DND-41 (cell line): Measurements from ENCODE around the gene CTU2.

Source experiments
- ATAC-seq: fragments of 200-7000 bp; cut with Tn5 transposase; 3 replicates; pipeline ENCODE4 v1.9.1; 2021; ENCODE audit warnings: low read depth; ENCODE audit not compliant: insufficient read depth
- DNase-seq: peaks from one replicate; pipeline ENCODE4 v3.0.0-alpha.2; 2020
- H2AFZ ChIP-seq: 2 replicates; pipeline ENCODE4 v1.6.0; 2012; ENCODE audit warnings: low read depth, low read length
- H3K27ac ChIP-seq: 2 replicates; pipeline ENCODE4 v1.5.1; 2012; ENCODE audit warnings: low read length, inconsistent platforms
- H3K27me3 ChIP-seq: fragments of 200-600 bp; sonication (generic); 2 replicates; pipeline ENCODE4 v1.6.0; 2012; ENCODE audit warnings: low read length, mild to moderate bottlenecking, inconsistent platforms; ENCODE audit not compliant: insufficient read depth, poor library complexity
- H3K36me3 ChIP-seq: 2 replicates; pipeline ENCODE4 v1.5.1; 2012; ENCODE audit warnings: low read length, inconsistent platforms; ENCODE audit not compliant: insufficient read depth
- H3K4me1 ChIP-seq: 2 replicates; pipeline ENCODE4 v1.5.1; 2012; ENCODE audit warnings: mild to moderate bottlenecking, low read length; ENCODE audit not compliant: insufficient read depth
- H3K4me2 ChIP-seq: 2 replicates; pipeline ENCODE4 v1.6.0; 2012; ENCODE audit warnings: mild to moderate bottlenecking, moderate library complexity, low read length, inconsistent platforms; ENCODE audit not compliant: insufficient read depth
- H3K4me3 ChIP-seq, 2 experiments: fragments of 200-600 bp in 1 of 2; shearing (Covaris generic) in 1 of 2; 2 replicates each; pipeline ENCODE4 v1.5.1; 2012 to 2016; ENCODE audit warnings: inconsistent platforms in 2 of 2, low read length in 2 of 2, mild to moderate bottlenecking in 2 of 2, low read depth in 1 of 2, moderate library complexity in 1 of 2
- H3K79me2 ChIP-seq: 2 replicates; pipeline ENCODE4 v1.6.0; 2012; ENCODE audit warnings: low read length, inconsistent platforms; ENCODE audit not compliant: insufficient read depth
- H3K9ac ChIP-seq: 2 replicates; pipeline ENCODE4 v1.6.0; 2012; ENCODE audit warnings: low read depth, mild to moderate bottlenecking, inconsistent platforms, low read length, moderate library complexity
- H3K9me3 ChIP-seq: 2 replicates; pipeline ENCODE4 v1.5.1; 2012; ENCODE audit warnings: low read length, moderate library complexity, mild to moderate bottlenecking, inconsistent platforms; ENCODE audit not compliant: insufficient read depth, severe bottlenecking
- H4K20me1 ChIP-seq: 2 replicates; pipeline ENCODE4 v1.6.0; 2012; ENCODE audit warnings: low read length; ENCODE audit not compliant: insufficient read depth
- CTCF ChIP-seq: IDR thresholded peaks from 2 replicates; pipeline ENCODE4 v1.5.1; 2012; ENCODE audit warnings: borderline replicate concordance, low read length, moderate library complexity, mild to moderate bottlenecking; ENCODE audit not compliant: poor library complexity, severe bottlenecking; ENCODE audit errors: extremely low read depth
- EZH2 ChIP-seq: IDR thresholded peaks from 3 replicates; pipeline ENCODE4 v1.6.1; 2012; ENCODE audit warnings: borderline replicate concordance, low read depth, mild to moderate bottlenecking, moderate library complexity, low read length, inconsistent platforms; ENCODE audit not compliant: severe bottlenecking

The CTU2 gene

GRCh38 chr16:88687254-88687576, 19.1 kb upstream of the CTU2 start:
- DNase-seq (no peak), ATAC-seq (no peak)
- TF ChIP-seq EZH2 (no peak), CTCF (no peak)
- Histone ChIP-seq H3K4me3 (no peak overlapping the region), H3K4me1 (peaks cover 18% of the 10 kb centered on the region), H2AFZ (no peak overlapping the region), H3K27ac (no peak overlapping the region), H3K9me3 (no peaks in the 10 kb centered on the region), H3K36me3 (no peaks in the 10 kb centered on the region), H3K27me3 (peaks cover 20% of the 10 kb centered on the region), H4K20me1 (peaks cover 21% of the 10 kb centered on the region), H3K79me2 (no peaks in the 10 kb centered on the region), H3K4me2 (0 out of 2 replicates have a peak overlapping the region, but pooled peaks have one; percentile 68), H3K9ac (no peak overlapping the region)

- Histone ChIP-seq H3K36me3 (no peaks in the 10 kb centered on the region), H4K20me1 (peaks cover 20% of the 10 kb centered on the region), H3K4me2 (no peak overlapping the region), H3K79me2 (no peaks in the 10 kb centered on the region), H3K27ac (no peak overlapping the region), H3K9ac (no peak overlapping the region), H3K27me3 (peaks cover 20% of the 10 kb centered on the region), H3K9me3 (no peaks in the 10 kb centered on the region), H3K4me1 (peaks cover 18% of the 10 kb centered on the region), H3K4me3 (no peak overlapping the region), H2AFZ (no peak overlapping the region)
- TF ChIP-seq EZH2 (no peak), CTCF (no peak)
- DNase-seq = no peak
- no peak for ATAC-seq
These were observed 18.7 kb upstream of the CTU2 start for GRCh38 chr16:88687676-88688012.

- no peak for TF ChIP-seq EZH2
- TF ChIP-seq CTCF = no peak
- H3K79me2 ChIP-seq = no peaks in the 10 kb centered on the region
- H3K9me3 ChIP-seq = no peaks in the 10 kb centered on the region
- H3K27me3 ChIP-seq = peaks cover 20% of the 10 kb centered on the region
- ATAC-seq (no peak), DNase-seq (no peak)
- H4K20me1 ChIP-seq = peaks cover 20% of the 10 kb centered on the region
- H3K4me3 ChIP-seq = no peak overlapping the region
- no peaks in the 10 kb centered on the region for H3K36me3 ChIP-seq
- H3K4me1 ChIP-seq = peaks cover 18% of the 10 kb centered on the region
- no peak overlapping the region for H3K9ac ChIP-seq
- no peak overlapping the region for H3K27ac ChIP-seq
- H2AFZ ChIP-seq = no peak overlapping the region
- H3K4me2 ChIP-seq = no peak overlapping the region
These were observed 18.1 kb upstream of the CTU2 start for GRCh38 chr16:88688013-88688778.
